NCI-H526 (cell line): ENCODE results near the gene IMPA2.

Experiments
- DNase-seq, 2 experiments: peaks; one replicate each; lab custom pipeline; 2025; lab: John Stamatoyannopoulos, UW

The IMPA2 gene

GRCh38 chr18:12008842-12009580, 27.7 kb downstream of the IMPA2 start:
- no peak for DNase-seq

- no peak for DNase-seq
These were observed 28.4 kb downstream of the IMPA2 start for GRCh38 chr18:12009581-12010140.

GRCh38 chr18:12010187-12010802, 29.0 kb downstream of the IMPA2 start:
- DNase-seq: no peak

GRCh38 chr18:12011199-12011956, 30.1 kb downstream of the IMPA2 start:
- no peak for DNase-seq

- no peak for DNase-seq
These were observed 30.7 kb downstream of the IMPA2 start for GRCh38 chr18:12011957-12012549.

- DNase-seq: no peak
These were observed 31.4 kb downstream of the IMPA2 start for GRCh38 chr18:12012697-12013096.

- DNase-seq: no peak
These were observed 32.0 kb downstream of the IMPA2 start for GRCh38 chr18:12013186-12013916.

- no peak for DNase-seq
These were observed 32.8 kb downstream of the IMPA2 start for GRCh38 chr18:12014086-12014485.

GRCh38 chr18:12014521-12015415, 33.5 kb downstream of the IMPA2 start:
- no peak for DNase-seq

GRCh38 chr18:12015416-12016062, 34.2 kb downstream of the IMPA2 start:
- no peak for DNase-seq

GRCh38 chr18:12017081-12017480, 35.8 kb downstream of the IMPA2 start:
- no peak for DNase-seq

GRCh38 chr18:12018861-12019260, 37.6 kb downstream of the IMPA2 start:
- no peak for DNase-seq

GRCh38 chr18:12021077-12021476, 39.8 kb downstream of the IMPA2 start:
- no peak for DNase-seq

GRCh38 chr18:12021596-12021995, 40.3 kb downstream of the IMPA2 start:
- DNase-seq: no peak

GRCh38 chr18:12023375-12023774, 42.1 kb downstream of the IMPA2 start:
- no peak for DNase-seq

- DNase-seq: no peak
These were observed 45.3 kb downstream of the IMPA2 start for GRCh38 chr18:12026562-12026961.

- no peak for DNase-seq
These were observed 45.7 kb downstream of the IMPA2 start for GRCh38 chr18:12027046-12027445.

GRCh38 chr18:12027480-12027879, 46.2 kb downstream of the IMPA2 start:
- DNase-seq: no peak

- no peak for DNase-seq
These were observed 46.8 kb downstream of the IMPA2 start for GRCh38 chr18:12028040-12028628.

- no peak for DNase-seq
These were observed 47.4 kb downstream of the IMPA2 start for GRCh38 chr18:12028674-12029073.
